ENCODE data around the gene FILIP1. TPM values are rescaled to one million over a fixed set of nuclear protein-coding genes. Genes with fewer than 3 reads are reported as not detected.
A peak's percentile ranks its signal among the peaks of the same experiment; 100 is the strongest.

The FILIP1 gene
- total RNA-seq, 1 donor from 2014 or later, result 0.69 TPM

- DNase-seq, result no peak
- Mint-ChIP-seq H3K9me3 (ENCODE audit: unreplicated experiment) (peaks cover 2% of the 10 kb centered on the region), H3K4me3 (ENCODE audit: unreplicated experiment) (no peak overlapping the region), H3K27me3 (ENCODE audit: unreplicated experiment) (no peaks in the 10 kb centered on the region), H3K4me1 (ENCODE audit: low read depth, unreplicated experiment) (no peaks in the 10 kb centered on the region), H3K36me3 (ENCODE audit: unreplicated experiment) (no peaks in the 10 kb centered on the region), H3K27ac (ENCODE audit: unreplicated experiment) (no peak overlapping the region)
- TF ChIP-seq CTCF (IDR thresholded peaks at IDR 0.05; ENCODE audit: partially characterized antibody, unreplicated experiment), result no peak
These were observed 37.1 kb upstream of the FILIP1 start for GRCh38 chr6:75530696-75531095.

GRCh38 chr6:75528423-75528822 is 34.8 kb upstream of the FILIP1 start:
- Mint-ChIP-seq H3K27me3 (ENCODE audit: unreplicated experiment) (no peaks in the 10 kb centered on the region), H3K4me3 (ENCODE audit: unreplicated experiment) (no peak overlapping the region), H3K36me3 (ENCODE audit: unreplicated experiment) (no peaks in the 10 kb centered on the region), H3K9me3 (ENCODE audit: unreplicated experiment) (no peaks in the 10 kb centered on the region), H3K4me1 (ENCODE audit: low read depth, unreplicated experiment) (peaks cover 4% of the 10 kb centered on the region), H3K27ac (ENCODE audit: unreplicated experiment) (no peak overlapping the region)
- no peak for TF ChIP-seq CTCF (IDR thresholded peaks at IDR 0.05; ENCODE audit: partially characterized antibody, unreplicated experiment)
- no peak for DNase-seq

- H3K27ac Mint-ChIP-seq (ENCODE audit: unreplicated experiment), result no peak overlapping the region
- no peaks in the 10 kb centered on the region for H3K36me3 Mint-ChIP-seq (ENCODE audit: unreplicated experiment)
- DNase-seq, result peak; percentile 37
- H3K4me1 Mint-ChIP-seq (ENCODE audit: low read depth, unreplicated experiment), result peaks cover 4% of the 10 kb centered on the region
- H3K27me3 Mint-ChIP-seq (ENCODE audit: unreplicated experiment), result no peaks in the 10 kb centered on the region
- H3K9me3 Mint-ChIP-seq (ENCODE audit: unreplicated experiment), result no peaks in the 10 kb centered on the region
- H3K4me3 Mint-ChIP-seq (ENCODE audit: unreplicated experiment), result no peak overlapping the region
- peak; percentile 60 for TF ChIP-seq CTCF (IDR thresholded peaks at IDR 0.05; ENCODE audit: partially characterized antibody, unreplicated experiment)
These were observed 33.0 kb upstream of the FILIP1 start for GRCh38 chr6:75526502-75527127.

GRCh38 chr6:75525682-75526081 is 32.1 kb upstream of the FILIP1 start:
- no peak overlapping the region for H3K27ac Mint-ChIP-seq (ENCODE audit: unreplicated experiment)
- H3K36me3 Mint-ChIP-seq (ENCODE audit: unreplicated experiment), result no peaks in the 10 kb centered on the region
- no peak for TF ChIP-seq CTCF (IDR thresholded peaks at IDR 0.05; ENCODE audit: partially characterized antibody, unreplicated experiment)
- no peak overlapping the region for H3K4me3 Mint-ChIP-seq (ENCODE audit: unreplicated experiment)
- H3K27me3 Mint-ChIP-seq (ENCODE audit: unreplicated experiment), result no peaks in the 10 kb centered on the region
- H3K4me1 Mint-ChIP-seq (ENCODE audit: low read depth, unreplicated experiment), result peaks cover 4% of the 10 kb centered on the region
- DNase-seq, result no peak
- peaks cover 2% of the 10 kb centered on the region for H3K9me3 Mint-ChIP-seq (ENCODE audit: unreplicated experiment)

- Mint-ChIP-seq H3K4me1 (ENCODE audit: low read depth, unreplicated experiment) (peaks cover 4% of the 10 kb centered on the region), H3K27ac (ENCODE audit: unreplicated experiment) (no peak overlapping the region), H3K36me3 (ENCODE audit: unreplicated experiment) (no peaks in the 10 kb centered on the region), H3K4me3 (ENCODE audit: unreplicated experiment) (no peak overlapping the region), H3K9me3 (ENCODE audit: unreplicated experiment) (peaks cover 2% of the 10 kb centered on the region), H3K27me3 (ENCODE audit: unreplicated experiment) (no peaks in the 10 kb centered on the region)
- no peak for DNase-seq
- TF ChIP-seq CTCF (IDR thresholded peaks at IDR 0.05; ENCODE audit: partially characterized antibody, unreplicated experiment), result no peak
These were observed 30.8 kb upstream of the FILIP1 start for GRCh38 chr6:75524322-75524972.

Data from glutamatergic neuron (in vitro differentiated cells).